Fibroblast of skin of left quadriceps (primary cell): ENCODE results near the gene JPH3.

ENCODE experiments used
- DNase-seq, 2 experiments: peaks; one replicate each; pipeline ENCODE4 v3.0.0-alpha.2; 2013; ENCODE audit warnings: low read depth in 2 of 2

Gene JPH3

DNA sequence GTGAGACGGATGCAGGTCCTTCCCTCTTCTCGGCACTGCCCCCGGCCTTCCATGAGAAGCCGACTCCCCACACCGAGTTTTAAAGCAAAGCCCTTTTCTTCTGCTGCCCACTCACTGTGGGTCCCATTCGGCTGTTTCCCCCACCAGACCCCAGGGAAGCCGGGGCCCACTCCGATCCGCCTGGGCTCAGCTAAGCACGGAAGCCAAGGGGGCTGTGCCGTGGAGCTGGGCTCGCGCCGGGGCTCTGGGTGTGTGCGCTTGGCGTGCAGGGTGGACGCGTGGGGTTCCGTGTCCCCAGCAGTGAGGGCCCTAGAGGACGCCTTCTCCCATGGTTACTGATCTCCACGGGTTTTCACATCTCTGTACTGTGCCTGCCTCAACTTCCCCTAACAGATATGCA is 94.9 kb downstream of the JPH3 start:
- no peak for DNase-seq

DNA sequence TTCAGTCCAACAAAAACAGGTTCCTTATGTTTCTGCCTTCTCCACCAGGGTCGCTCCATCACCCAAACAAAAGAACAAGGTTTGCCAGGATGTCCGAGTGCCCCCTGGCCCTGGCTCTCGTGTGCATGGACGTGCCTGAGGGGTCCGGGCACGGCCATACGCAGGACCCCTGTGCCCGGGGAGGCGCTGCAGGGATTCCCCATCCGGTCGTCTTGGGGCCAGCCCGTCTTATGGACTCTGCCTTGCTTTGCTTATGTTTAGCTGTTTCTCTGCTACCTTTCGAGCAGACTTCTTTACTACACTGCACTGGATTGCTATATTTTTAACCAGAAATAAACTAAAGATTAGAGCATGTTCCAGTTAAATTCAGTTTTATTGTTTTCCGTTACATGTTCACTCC is 95.5 kb downstream of the JPH3 start:
- no peak for DNase-seq

DNA sequence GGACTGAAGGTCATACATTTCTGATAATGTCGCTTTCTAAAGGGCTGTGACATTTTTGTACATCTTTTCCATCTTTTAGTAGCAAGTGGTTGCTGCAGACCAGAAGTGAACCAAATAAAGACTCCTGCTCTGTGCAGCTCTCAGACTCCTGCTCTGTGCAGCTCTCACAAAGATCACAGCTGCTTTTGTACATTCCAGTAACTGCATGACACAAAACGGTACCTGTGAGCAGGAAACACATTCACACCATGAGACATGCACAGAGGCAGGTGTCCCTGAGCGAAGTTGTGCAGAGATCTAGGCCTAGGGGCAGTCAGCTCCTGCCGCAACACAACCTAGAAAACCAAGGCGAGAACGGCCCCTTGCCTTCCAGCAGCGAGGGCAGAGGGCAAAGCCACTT is 95.9 kb downstream of the JPH3 start:
- DNase-seq = no peak

DNA sequence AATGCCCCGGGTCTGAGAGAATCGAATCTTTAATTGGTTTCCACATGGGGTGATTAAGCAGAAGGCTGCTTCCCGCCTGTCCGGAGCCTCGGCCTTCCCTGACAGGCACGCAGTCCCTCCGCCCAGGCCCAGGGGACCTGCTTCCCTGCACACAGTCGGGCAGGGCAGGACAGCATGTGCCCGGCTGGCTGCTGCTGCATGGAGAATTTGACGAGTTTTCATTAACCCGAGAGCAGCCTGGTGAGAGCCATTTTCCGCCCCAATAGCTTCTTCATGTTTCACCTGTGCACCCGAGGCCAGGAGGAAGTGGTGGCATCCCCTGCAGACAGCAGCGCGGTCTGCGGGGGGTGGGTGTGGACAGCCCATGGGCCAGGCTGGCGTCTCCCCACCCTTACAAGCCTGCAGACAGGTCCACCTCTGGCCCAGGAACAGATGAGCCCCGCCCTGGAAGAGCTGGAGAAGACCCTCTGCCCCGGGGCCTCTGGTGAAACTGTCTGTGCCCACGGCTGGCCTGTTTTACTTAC is 96.4 kb downstream of the JPH3 start:
- DNase-seq = no peak

DNA sequence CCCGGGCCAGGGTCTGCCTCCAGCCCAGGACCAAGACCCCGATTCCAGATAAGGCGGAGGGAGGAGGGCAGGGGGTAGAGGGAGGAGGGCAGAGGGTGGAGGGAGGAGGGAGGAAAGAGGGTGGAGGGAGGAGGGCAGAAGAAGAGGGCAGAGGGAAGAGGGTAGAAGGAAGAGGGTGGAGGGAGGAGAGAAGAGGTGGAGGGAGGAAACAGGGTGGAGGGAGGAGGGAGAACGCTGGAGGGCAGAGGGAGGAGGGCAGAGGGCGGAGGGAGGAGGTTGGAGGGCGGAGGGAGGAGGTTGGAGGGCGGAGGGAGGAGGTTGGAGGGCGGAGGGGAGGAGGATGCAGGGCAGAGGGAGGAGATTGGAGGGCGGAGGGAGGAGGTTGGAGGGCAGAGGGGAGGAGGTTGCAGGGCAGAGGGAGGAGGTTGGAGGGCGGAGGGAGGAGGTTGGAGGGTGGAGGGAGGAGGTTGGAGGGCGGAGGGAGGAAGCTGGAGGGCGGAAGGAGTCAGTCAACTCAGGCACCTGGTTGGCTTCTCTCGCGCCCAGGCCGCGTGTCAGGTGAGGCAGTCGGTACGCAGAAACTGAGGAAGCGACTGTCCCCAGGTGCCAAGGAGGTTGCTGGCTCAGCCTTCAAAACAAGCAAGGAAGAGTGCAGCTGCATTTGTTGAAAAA is 98.2 kb downstream of the JPH3 start:
- DNase-seq = no peak

DNA sequence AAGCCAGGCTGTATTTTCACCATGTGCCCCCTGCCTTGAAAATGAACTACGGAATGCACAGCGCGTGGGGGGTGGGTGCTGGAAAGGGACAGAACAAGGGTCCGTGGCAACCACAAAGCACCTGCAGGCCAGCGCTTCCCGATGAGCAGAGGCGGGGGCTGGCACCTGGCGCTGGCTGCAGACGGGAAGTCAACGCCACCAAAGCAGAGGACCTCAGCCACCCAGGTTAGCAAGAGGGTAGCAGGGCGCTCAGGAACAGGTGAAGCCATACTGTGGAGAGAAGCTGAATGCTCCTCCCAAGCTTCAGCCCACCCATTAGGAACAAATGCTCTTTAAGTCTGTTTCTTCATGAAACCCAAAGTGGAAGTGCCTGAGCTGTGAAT is 98.8 kb downstream of the JPH3 start:
- no peak for DNase-seq

DNA sequence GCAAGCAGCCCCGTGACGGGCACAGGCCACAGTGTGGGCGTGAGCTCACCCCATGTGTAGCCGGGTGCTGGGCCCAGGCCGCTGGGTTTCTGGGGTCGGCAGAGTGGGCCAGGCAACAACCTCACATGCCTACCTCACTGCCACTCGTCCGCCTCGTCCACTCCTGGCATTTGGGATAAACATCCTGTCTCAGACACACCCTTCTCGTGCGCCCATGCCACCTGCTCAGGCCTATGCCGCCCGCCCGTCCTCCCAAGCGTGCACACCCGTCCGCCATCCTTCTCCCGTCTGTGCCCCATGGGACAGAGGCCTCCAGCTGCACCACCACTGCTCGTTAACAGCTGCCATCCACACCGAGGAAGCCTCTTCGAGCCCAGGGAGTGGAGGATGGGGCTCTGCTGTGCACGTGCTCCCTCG is 99.2 kb downstream of the JPH3 start:
- DNase-seq = no peak

DNA sequence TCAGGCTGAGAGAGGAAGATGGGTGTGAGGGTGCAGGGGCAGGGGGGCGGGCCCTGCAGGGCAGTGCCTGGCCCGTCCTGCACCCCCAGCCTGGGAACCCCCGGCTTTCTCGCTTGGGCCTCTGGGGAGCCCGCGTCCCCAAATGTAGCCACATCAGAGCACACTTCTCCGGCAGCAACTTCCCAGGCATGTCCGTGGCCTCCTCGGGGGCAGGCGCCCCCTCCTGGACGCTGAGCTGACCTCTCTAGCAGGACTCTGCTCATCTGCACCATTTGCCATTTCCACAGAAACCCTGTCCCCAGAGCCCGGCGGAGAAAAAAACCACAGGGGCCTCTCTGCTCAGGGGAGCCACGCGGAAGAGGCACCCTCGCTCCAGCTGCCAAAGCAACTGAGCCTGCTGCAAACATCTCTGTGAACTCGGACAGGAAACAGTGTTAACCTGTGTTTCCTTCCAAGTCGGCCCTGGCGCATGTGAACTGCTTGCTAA is 100.1 kb downstream of the JPH3 start:
- DNase-seq = no peak

DNA sequence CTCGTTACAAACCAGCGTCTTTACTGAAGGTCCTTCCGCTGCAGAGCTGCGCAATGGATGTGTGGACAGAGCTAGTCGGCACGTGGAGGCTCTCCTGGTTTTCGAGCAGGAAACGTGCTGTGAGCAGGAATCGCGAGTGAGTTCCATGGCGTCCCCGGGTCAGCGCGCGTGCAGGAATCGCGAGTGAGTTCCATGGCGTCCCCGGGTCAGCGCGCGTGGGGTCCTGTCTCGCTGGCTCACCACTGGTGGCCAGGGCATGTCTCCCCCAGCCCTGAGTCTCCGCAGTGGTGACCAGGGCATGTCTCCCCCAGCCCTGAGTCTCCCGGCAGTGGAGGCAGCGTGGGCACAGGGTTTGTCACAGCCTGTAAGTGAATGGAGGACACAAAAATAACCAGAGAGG is 100.8 kb downstream of the JPH3 start:
- no peak for DNase-seq

DNA sequence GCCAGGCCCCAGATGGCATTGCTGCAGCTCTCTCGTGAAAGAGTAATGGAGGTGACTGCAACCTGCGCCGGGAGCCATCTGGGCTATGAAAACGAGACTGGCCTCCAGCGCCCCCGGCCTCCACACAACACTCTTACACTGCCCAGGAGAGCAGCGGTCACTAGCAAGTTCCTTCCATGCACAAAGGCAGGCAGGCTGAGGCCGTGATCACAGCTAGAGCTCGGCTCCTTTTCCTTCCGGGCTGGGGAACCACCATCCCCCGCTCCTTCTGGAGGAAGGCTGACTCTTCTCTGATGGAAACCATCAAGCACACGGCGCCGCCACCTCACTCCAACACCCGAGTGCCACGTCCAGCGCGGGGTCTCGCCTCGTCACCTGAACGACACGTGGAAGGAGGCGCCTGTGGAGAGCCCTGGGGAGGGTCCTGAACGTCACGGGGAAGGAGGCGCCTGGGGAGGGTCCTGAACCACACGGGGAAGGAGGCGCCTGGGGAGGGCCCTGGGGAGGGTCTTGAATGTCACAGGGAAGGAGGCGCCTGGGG is 101.6 kb downstream of the JPH3 start:
- no peak for DNase-seq

DNA sequence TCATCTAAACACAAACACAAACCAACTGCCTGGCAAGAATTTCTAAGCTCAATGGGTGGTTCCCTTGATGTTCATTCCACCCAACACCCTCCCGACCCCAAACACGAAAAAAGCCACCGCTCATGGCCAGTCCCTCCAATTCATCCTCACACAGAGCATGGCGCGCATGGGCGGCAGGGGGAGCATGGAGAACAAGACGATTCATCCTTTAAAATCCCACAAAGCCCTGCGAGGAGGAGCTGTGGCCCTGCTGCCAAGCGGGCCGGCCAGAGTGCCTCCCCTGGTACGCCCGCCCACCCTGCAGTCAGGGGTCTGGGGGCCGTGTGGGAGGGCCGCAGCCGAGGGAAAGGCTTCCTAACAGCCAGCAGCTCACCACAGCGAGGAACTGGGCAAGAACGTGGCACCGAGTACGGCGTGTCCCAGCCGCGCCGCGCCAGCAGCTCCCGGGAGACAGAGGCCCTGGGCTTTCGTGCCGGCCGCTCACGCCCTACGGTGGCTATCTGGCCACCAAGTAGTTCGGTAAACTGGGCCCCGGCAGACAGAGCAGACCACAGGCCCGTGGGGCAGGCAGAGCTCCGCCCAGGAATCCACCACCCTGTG is 102.5 kb downstream of the JPH3 start:
- DNase-seq = no peak

DNA sequence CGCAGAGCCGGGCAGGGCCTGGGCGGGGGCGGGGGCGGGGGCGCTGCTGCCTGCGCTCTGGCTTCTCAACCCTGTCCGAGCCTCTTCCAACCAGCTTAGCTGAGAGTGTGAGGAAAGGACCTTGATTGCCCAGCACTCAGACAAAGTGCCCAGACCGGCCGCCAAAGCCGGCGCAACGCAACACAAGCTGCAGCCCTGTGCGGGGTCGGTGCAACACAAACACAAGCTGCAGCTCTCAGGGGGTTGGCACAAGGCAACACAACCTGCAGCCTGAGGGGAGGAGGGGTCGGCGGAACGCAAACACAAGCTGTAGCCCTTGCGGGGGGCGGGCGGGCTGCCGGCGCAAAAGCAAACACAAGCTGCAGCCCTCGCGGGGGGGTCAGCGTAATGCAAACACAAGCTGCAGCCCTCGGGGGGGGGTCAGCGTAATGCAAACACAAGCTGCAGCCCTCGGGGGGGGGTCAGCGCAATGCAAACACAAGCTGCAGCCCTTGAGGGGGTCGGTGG is 103.5 kb downstream of the JPH3 start:
- no peak for DNase-seq

DNA sequence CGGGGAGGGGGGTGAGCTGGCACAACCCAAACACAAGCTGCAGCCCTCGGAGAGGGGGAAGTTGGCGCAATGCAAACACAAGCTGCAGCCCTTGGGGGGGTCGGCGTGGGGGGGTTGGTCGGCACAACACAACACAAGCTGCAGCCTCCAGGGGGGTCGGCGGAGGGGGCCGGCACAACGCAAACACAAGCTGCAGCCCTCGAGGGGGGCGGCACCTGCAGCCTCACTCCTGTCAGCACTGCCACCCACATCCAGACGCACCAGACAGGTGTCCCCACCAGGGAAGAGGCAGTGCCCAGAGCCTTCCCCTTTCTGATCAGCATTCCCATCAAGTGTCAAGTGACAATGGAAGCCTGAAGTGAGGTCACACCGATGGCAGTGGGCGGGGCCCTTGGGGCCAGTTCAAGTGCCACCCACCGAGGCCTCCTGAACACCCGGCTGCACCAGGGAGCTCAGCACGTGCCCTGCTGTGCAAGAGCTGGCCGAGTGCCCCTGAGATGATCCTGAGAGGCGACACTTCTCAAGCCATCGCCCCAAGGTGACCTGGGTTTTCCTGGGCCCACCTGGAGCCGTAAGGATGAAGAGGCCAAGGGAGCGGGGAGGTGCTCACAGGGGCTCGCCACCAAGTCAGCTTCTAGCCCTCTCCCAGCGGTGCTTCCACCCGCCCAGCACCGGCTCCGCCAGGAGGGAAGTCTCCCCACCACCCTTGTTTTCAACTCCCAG is 104.1 kb downstream of the JPH3 start:
- DNase-seq = no peak

DNA sequence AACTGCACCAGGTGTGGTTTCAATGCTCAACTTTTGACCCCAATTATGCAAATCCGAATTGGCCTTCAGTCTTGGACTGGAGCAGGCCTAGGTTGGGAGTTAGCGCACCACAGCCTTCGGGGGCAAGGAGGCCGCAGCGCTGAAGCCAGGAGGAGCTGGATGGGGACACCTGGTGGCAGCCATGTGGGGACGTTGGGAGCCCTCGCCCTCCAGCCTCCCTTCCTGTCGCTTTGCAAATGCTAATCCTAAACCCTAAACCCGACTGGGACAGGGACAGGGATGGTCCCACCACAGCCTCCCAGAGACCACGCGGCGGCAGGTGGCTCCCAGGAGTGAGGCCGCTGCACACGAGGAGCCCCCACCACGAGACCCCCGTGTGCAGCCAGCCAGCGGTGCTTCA is 104.8 kb downstream of the JPH3 start:
- DNase-seq = no peak

DNA sequence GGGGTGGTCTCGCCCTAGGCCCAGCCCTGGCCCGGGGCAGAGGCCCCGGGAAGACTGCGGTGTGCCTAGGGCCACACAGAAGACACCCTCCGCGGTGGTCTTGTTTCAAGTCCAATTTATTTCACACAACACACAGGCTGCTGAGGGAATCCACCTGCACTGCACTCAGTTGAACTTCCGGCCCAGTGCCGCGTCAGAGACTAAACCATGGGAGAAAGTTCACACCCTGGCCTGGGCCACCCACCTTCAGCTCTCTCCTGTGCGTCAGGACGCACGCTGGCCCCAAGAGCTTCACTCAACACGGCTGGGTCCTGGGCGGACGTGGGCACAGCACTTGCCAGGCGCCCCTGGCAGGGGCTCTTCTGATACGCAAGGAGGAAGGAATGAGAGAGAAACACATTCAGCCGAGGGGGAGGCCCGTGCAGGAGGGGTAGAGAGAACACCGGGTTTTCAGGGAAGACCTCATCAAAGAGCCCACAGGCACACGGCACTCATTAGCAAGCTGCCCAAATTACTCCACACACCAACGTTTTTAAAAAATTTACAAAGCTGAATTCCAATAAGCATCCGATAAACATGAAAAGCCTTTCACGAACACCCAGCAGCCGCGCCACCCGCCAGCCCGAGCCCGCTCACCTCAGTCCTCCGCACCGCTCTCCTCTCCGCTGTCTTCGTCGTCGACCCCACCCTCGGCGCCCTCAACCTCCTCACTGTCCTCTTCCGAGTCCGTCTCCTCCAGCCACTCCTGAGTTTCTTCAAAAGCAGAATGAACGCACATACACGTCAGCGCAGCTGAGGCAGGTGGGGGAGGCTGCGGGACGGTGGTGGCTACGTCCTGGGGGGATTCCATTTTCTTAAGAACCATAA is 105.6 kb downstream of the JPH3 start:
- DNase-seq = no peak

DNA sequence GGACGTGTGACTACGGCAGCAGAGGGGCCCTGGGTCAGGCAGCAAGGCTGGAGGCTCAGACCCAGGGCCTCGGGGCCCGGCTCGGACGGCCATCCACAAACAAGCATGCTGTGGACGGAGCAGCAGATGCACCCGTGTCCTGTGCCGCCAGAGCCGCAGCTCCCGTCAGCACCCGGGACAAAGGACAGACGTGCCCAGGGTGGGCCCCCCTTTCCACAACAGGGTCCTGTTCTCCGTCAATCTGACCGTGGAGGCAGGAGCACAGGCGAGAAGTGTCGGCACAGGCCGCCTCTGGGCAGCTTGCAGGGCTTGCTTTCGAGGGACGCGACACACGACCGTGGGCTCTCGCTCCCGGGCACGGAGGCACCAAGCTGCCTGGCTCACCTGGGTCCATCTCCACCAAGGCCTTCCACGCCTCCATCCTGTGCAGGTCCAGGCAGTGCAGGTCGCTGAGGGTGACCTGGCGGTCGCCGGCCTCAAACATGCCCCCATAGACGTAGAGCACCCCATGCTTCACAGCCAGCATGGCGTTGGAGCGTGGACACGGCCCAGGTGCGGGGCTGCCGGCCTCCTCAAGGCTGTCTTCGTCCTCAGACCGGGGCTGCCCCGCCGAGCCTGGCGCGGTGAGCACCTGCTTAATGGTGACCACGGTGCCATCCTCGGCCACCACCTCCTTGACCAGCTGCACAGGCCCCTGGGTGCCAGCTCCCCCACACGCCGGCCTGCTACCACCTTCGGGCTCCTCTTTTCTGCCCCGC is 106.8 kb downstream of the JPH3 start:
- DNase-seq = no peak

DNA sequence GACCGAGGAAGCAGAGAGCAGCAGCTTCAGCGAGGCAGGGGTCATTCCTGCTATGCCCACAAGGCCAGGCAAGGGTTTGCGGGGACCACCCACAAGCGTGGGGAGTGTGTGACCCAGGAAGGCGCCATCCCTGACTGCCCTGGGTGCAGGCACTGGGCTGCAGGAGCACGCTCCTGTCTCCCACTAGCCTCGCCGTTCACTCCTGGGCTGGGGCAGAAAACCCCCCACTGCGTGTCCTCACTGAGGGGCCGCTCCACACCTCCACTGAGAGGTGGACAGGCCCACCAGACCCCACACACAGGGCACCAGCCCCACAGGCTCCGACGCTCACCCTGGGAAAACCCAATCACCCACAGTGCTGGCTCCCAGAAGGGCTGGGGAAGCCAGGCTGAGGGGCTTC is 107.4 kb downstream of the JPH3 start:
- DNase-seq = no peak

DNA sequence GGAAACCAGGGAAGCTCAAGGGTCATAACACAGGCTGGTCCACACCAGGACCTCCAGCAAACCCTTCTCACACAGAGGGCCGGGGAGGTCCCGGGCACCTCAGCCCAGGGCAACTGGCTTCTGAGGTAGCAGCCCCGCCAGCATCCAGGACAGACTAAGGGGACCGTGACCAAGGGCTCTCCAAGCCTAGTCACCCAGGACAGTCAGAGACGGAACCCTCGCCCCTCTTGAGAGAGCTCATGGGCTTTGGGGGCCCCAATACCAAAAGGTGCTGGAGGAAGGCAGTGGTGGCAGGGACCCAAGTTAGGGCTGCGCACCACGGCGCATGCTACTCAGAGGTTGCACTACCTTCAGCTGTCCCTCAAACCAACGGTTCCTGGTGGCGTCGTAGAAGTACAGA is 108.6 kb downstream of the JPH3 start:
- no peak for DNase-seq

DNA sequence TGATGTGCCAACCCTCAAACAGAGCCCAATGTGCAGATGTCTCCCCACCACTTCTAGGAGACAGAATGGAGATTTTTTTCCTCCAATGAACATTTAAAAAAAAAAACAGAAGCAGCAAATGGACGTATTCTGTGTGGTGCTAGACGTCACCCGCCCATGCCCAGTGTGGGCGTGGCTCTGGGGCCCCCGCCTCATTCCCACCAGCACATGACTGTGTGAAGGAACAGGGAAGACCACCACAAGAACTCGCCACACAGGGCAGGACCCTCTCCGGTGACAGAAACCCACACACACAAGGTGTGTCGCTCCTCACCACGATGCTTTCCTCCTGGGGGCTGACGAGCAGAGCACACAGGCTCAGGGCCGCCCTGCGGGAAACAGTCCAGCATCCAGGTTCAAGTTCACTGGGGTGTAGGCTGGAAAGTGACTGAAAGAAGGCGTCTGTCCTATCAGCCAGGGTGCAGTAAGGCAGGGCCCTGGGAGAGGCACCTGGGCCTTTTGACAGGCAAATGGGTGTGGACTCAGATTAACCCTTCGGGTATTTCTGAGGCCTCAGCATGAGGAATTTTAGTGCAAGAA is 110.0 kb downstream of the JPH3 start:
- DNase-seq = no peak

DNA sequence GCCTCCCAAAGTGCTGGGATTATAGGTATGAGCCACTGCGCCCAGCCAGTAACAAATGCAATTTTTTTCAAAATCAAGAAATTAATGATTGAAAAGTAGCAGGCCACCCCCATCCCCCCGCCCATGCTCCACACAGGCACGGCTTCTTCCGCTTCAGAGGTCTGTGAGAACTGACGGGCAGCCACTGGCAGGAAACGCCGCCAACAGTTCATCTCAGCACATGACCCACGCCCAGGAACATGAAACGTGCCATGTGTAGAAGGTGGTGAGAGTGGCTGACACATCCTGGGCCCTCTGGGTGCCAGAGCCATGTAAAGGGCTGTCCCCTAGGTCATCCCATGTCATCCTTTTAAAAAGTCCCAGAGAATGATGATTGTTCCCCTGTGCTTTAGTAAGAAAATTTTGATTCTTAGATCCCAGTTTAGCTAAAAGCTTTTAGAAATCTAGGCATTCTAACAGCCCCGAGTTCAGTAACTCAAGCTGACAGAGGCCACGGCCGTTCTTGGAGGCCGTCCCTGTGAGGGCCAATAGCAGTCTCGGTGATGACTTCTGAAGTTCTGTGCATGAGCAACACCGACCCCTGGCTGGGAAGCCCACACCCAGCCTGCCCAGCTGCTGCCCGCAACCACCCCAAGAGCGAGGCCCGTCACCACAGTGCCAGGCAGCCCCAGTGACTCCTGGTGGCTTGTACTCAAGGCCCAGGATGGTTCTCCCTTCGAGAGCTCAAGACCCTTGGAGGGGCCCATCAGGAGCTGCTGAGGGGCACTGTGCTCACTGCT is 111.3 kb downstream of the JPH3 start:
- DNase-seq = no peak
